Measurements from ENCODE around the gene TMSB4X. TPM values are rescaled to one million over a fixed set of nuclear protein-coding genes. Genes with fewer than 3 reads are reported as not detected.

TMSB4X gene
- 3,417 TPM for total RNA-seq

DNA sequence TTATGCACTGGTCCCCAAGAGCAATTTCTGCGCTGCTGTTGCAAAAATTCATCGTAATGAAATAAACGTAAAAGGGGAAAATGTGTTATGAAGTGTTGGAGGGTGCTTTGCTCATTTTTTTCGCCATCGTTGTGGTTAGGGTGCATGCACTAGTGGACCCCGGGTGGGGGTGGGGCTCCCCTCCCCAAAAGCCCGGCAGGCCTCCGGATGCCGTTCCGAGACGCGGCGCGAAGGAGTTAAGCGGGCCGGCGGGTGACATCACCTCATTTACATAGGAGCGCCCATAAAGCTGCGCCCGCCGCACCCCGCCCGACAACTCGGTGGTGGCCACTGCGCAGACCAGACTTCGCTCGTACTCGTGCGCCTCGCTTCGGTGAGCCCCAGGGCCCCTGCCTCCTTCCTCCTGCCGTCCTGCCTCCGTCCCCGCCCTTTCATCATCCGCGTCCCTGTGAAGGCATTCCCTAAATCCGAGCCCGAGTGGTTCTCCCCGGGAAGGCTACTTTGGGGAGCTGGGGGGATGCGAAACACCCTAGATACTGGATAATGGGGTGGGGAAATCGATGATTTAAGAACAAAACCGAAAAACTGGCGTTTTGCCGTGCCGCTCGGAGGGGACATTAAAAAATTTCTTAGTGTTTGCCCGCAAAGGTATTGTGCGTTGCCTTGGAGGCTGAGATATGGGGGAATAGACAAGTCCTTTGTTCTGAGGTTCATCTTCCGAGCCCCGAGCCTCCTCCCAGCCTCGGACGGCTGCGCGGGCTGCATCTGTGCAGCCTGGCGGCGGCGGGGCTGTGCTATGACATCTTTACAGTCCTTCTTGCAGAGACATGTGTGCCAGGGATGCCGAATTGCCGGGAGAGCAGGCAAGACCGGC lies at the start of gene TMSB4X:
TSS of gene TMSB4X (plus strand) at position 315 of the 874 bp plus-strand sequence.

Other genes with a start within 250 kb of the TMSB4X start
- gene PRPS2, start 183.7 kb upstream of the TMSB4X start, total RNA-seq = 48.5 TPM
- 0.94 TPM for gene TLR7, start 108.0 kb upstream of the TMSB4X start, total RNA-seq
- 0.31 TPM for gene TLR8, start 68.5 kb upstream of the TMSB4X start, total RNA-seq
- not detected for gene FAM9C, start 69.5 kb downstream of the TMSB4X start, total RNA-seq